ENCODE data around the gene CYB5A.

CYB5A gene, protein sequence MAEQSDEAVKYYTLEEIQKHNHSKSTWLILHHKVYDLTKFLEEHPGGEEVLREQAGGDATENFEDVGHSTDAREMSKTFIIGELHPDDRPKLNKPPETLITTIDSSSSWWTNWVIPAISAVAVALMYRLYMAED

DNA sequence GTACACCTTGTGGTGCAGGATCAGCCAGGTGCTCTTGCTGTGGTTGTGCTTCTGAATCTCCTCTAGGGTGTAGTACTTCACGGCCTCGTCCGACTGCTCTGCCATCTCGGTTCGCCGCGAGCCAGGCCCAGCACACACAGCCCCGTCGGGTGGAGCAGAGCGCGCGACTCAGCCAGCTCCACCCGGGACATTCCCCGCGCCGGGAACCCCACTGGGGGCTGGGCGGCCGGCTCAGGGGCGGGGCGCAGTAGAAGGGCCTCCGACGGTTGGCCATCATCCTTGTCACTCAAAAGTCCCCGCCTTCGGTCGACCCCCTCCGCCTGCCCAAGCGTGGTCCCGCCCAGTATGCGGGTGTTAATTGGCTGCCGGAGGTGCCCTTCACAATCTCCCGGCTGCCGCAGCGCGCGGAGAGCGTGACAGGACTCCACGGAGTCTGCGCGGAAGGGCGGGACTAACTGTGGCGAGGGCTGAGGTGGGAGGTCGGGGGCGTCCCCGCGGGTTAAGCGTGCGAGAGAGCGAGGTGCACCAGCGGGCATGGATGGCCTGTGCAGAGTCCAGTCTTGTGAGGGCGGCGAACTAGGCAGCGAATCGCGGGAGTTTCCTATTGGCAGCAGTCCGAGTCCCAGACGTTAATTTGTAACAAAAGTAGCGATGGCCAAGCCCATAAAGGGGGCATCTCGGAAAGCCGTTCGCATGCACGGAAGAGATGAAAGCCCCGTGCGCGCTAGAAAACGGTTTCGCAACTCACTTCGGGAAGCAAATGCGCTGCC, at the start of gene CYB5A:
Gene CYB5A, minus strand, starts transcription at position 193 of the 770 bp plus-strand sequence. Its CDS starts 88 bp downstream, at position 105.
- in situ Hi-C loops (cut with MboI; ENCODE audit: low sequenced_read_pairs), result no loop called here

DNA sequence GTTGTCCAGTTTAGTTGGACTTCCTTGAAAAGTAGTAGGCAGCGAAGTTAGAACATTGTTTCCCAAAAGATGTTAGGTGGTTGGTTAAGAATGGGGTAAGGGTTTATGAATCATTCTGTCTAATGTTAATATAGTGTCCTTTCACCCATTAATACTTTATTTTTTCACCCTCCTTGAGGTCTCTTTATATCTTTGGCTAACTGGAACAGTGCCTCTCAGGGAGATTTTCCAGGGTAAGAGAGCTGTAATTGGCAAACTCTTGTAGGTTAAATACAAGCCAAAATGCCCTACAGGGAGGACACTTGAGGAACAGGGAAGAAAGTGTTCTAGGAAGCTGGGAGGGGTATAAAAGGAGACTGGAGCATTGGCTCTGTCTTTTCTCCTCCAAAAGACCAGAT, 46.1 kb upstream of the CYB5A start:
- in situ Hi-C loops (cut with MboI; ENCODE audit: low sequenced_read_pairs), result loop anchor here (25.0 kb wide), 1 partner anchor 151 kb away; no protein-coding TSS in a partner anchor

DNA sequence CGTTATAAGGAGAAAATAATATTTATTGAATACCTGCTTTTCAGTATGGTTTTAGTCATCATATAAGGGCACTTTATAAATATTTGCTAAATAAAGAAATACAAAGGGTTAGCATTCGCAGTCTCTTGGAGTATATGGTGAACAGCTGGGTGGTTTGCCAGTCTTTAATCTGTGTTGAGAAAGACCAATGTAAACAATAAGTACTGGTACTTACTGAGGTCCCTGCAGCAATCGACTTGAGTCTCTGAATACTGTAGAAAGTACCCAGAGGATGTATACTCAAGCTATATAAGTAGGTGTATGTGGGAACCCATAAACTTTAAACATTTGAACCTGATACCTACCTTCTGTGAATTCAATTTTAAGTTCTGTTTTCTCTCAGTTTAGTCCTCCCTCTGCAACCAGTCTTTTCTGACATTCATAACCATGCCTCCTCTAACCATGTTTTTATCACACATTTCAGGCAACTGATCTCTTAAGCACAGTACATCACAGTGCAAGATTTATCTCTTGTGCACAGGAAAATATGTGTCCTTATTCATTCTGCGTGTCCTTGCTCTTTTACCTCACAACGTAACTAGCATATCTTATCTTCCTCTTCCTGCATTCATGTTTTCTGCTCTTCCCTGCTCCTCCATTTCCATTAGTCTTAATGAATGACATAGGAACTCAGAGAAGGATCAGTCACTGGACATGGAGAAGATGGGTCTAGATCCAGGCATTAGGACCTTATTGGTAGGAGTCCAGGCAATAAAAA, 45.6 kb upstream of the CYB5A start:
- in situ Hi-C loops (cut with MboI; ENCODE audit: low sequenced_read_pairs), result loop anchor here (25.0 kb wide), 1 partner anchor 150 kb away; no protein-coding TSS in a partner anchor

DNA sequence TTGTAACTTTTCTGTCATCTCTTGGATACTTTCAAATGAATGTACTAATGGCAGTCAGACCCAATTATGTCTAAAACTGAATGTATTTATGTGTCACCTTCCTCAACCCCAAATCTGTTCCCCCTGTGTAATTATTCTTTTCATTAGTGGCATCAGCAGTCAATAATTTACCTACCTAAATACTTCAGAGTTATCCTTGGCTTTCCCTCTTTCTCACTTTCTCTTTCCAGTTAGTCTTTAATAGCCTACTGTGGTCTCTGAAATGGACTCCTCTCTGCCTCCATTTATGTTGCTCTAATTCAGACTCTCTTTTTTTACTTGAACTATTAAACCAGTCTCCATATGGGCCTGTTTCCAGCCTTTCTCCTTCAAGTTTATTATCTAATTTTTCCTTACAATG, 44.9 kb upstream of the CYB5A start:
- in situ Hi-C loops (cut with MboI; ENCODE audit: low sequenced_read_pairs), result loop anchor here (25.0 kb wide), 1 partner anchor 149 kb away; no protein-coding TSS in a partner anchor

DNA sequence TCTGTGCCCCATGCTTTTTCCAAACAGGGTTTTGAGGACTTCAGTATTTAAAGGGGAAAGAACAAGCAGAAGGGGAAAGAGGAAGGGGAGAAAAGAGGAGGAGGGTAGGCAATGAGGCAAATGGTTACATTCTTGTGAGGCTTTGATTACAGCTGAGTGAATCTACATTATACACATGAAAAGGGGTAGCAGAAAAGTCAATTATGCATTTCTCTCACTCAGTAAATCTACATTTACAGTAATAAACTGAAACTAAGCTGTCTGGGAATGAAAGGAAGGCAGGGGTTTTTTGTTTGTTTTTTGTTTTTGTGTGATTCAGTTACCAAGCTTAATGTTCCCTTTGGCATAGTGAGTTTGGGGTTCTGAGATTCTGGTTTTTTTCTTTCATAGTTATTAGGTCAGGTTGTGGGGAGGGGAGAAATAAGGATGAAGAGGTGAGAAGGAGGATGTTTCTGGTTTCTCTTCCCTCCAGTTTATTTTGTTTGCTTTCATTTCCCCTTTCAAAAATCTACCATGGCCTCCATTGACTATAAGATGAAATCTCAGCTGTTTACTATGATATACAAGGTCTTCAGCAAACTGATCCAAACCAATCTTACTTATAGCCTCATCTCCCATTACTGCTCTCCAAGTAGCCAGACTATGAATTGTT, 42.6 kb upstream of the CYB5A start:
- in situ Hi-C loops (cut with MboI; ENCODE audit: low sequenced_read_pairs), result loop anchor here (25.0 kb wide), 1 partner anchor 147 kb away; no protein-coding TSS in a partner anchor

DNA sequence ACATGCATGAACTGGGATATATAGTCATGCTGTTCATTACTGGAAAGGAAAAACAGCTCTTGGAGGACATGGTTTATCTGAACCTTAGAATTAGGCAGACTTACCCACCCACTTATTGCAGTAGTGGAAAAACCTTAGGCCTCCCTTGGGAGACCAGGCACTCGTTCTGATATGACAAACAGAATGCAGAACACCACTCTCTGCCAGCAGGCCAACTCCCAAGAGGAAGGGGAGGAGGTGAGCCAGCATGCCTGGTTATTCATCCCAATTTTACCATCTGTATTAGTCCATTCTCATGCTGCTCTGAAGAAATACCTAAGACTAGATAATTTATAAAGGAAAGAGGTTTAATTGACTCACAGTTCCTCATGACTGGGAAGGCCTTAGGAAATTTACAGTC, 41.3 kb upstream of the CYB5A start:
- in situ Hi-C loops (cut with MboI; ENCODE audit: low sequenced_read_pairs), result loop anchor here (25.0 kb wide), 1 partner anchor 146 kb away; no protein-coding TSS in a partner anchor

DNA sequence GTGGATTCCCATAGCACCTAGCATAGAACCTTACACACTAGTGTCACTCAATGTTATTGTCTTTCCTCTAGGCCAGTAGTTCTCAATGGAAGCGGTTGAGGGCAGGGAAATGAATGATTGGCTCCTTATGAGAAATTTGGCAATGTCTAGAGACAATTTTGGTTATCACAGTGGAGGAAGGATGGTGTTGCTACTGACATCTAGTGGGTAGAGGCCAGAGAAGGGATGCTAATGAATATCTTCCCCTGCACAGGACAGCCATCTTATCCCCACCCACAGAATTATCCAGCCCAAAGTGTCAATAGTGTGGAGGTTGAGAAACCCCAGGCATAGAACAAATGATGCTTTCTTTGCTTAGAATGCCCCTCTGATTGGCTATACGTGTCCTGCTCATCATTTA, 39.6 kb upstream of the CYB5A start:
- in situ Hi-C loops (cut with MboI; ENCODE audit: low sequenced_read_pairs), result loop anchor here (25.0 kb wide), 1 partner anchor 144 kb away; no protein-coding TSS in a partner anchor

DNA sequence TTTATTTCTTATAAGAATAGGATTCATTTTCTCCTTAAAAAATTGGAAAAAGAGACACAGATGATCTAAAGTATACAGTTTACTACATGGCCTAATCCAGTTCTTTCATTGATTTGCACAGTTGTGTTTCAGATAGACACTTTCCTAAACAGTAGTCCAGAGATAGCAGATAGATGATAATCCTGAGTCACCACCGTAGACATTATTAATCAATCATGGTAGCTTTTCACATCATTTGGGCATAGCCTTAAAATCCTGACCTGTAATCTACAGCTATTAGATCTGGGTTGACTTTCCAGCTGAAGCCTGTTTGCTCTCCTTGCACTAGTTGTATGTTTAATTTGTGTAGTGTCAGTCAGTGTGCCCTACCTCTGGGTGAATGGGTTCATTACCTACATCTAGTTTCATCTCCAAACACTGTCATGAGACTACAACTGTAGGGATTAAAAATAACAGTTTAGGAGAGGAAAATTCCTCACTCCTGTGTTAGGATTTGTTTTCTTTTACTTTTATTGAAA, 38.0 kb upstream of the CYB5A start:
- in situ Hi-C loops (cut with MboI; ENCODE audit: low sequenced_read_pairs), result loop anchor here (25.0 kb wide), 1 partner anchor 142 kb away; no protein-coding TSS in a partner anchor

DNA sequence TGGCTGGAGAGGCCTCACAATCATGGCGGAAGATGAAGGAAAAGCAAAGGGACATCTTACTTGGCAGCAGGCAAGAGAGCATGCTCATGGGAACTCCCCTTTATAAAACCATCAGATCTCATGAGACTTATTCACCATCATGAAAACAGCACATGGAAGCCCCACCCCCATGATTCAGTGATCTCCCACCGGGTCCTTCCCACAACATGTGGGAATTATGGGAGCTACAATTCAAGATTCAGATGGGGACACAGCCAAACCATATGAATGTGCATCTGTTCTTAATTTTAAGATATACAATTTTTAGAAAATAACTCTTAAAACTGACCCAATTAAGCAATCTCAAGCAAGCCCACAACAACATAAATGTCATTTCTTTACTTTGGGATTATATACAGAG, 36.4 kb upstream of the CYB5A start:
- in situ Hi-C loops (cut with MboI; ENCODE audit: low sequenced_read_pairs), result loop anchor here (25.0 kb wide), 1 partner anchor 141 kb away; no protein-coding TSS in a partner anchor

DNA sequence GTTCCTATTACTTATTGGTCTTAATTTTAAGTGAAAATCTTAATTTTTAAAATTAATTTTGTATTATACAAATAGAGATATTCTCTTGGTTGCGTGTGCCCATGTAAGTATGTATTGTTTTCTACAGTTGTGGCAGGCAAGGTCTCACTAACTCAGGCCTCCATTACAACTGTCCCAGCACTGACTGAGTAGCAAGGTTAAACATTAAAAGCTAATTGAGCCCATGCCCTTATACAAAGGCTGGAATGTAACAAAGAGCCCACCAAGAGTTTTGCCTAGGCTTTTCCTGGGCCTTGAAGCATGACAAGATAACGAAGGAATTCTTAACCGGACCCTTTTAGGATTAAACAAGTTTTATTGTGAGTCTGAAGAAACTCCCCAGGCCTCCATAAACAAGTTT, 35.0 kb upstream of the CYB5A start:
- in situ Hi-C loops (cut with MboI; ENCODE audit: low sequenced_read_pairs), result loop anchor here (25.0 kb wide), 1 partner anchor 139 kb away; no protein-coding TSS in a partner anchor

DNA sequence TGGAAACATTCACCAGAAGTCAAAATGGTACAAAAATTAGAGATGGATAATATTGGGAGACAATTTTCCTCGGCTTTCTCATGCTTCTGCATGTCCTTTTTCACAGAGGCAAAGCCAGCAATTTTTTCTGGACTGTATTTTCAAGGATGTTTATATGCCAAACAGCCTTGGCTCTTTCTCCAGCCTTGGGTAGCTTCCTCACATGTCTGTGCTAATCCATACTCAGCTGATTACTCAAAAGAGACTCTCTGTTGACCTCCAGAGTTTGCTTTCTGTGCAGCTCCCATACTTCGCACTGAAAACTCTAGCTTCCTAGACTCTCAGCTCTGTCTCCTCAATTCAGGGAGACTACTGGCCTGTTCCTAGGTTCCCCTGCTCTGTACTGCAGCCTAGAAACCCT, 34.5 kb upstream of the CYB5A start:
- in situ Hi-C loops (cut with MboI; ENCODE audit: low sequenced_read_pairs), result loop anchor here (25.0 kb wide), 1 partner anchor 139 kb away; no protein-coding TSS in a partner anchor

DNA sequence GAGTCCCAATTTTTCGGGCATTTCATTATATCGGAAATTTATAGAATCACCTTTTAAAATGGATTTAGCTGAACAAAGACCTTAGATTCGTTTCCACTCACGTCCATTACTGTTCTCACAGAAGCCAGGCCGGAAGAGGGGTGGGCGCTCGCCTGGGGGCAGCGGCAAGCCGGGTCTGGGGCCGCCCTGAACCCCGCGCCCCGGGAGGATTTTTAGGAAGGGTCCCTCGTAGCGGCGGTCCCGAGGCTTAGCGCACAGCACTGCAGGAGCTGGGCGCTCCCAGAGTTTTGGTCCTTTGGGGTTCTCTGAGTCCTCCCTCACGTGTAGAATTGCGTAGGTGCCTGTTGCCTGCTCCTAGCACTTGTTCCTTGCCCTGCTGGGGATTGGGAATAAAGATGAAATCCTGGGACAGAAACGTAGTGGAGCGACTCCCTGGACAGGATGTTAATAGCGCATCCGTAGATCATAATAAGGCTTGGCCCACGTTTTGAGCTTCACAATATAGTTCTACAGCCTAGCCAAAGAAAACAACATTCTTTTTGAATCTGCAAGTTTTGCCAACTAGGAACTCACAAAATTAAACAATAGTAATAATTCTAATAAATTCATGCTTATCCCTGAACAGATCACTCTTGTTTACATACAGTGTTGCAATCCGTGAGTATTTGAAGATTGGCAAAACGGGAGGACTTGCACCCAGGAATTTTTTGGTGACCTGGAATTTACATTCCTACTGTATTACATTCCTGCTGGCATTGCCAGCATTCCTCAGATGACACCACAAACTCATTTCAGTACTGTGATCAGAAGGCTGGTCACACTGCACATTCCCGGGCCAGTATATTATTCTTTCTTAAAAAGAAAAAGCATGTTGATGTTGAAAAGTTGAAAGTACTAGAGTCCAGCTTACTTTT, 24.8 kb upstream of the CYB5A start:
- in situ Hi-C loops (cut with MboI; ENCODE audit: low sequenced_read_pairs), result no loop called here

DNA sequence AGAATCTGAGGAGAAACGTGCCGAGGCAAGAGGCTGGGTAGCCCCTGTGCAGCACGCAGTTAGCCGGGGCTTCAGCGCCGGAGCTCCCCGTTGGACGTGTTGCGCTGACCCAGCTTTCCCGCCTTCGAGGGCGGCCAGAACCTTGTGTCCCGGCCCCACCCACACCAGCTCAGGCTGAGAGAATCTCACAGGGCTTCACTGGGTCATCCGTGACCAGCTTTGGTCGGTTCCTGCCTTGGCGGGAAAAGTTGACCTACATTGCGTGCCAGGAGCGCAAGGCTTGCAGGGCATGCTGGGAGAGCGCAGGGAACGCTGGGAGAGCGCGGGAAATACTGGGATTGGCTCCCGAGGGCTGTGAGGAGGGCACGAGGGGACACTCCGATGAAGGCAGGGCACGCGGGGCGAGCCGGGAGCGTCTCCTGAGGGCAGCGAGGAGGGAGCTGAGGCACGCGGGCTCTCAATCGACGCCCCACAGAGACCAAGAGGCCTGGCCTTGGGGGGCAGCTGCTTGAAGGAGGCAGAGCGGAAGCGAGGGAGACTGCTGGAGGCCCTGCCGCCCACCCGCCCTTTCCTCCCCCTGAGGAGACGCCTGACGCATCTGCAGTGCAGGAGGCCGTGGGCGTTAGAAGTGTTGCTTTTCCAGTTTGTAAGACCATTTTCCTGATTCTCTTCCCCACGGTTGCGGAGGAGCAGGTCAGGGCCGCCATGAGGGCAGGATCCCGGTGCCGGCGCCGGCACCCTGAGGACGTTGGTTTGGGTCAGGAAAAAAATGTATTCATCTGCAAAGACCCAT, 23.9 kb upstream of the CYB5A start, which contains the start of gene C18orf63:
Gene C18orf63, plus strand, starts transcription at position 376 of the 793 bp plus-strand sequence. CDS start 2,027 bp downstream, outside the sequence.
- in situ Hi-C loops (cut with MboI; ENCODE audit: low sequenced_read_pairs), result no loop called here

DNA sequence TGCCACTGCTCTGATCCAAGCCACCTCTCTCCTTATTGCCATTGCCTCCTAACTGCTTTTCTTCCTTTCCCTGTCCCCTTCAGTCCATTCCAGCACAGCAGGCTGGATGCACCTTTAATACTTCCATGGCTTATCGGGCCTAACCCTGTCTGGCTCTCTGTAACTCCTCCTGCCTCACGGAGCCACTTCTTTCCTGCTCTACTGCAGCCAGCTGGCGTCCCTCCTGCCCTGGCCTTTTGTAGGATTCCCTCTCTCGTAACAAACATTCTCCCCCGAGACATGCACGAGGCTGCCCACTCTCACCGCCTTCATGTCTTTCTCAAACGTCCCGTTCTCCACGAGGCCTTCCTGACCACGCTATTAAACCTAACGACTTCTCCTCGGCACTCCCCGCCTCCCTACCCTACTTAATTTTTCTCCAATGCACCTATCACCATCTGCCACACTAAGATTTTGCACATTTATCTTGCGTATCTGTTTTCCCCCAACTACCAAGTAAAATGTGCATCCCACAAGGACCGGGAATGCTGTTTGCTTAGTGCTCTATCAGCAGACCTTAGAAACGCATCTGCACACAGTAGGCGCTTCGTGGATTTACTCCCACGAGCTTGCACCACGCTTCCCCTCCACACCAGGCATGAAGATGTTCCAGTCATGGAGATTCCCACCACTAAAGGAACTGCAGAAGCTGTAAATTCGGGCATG, 23.1 kb upstream of the CYB5A start:
- in situ Hi-C loops (cut with MboI; ENCODE audit: low sequenced_read_pairs), result no loop called here

DNA sequence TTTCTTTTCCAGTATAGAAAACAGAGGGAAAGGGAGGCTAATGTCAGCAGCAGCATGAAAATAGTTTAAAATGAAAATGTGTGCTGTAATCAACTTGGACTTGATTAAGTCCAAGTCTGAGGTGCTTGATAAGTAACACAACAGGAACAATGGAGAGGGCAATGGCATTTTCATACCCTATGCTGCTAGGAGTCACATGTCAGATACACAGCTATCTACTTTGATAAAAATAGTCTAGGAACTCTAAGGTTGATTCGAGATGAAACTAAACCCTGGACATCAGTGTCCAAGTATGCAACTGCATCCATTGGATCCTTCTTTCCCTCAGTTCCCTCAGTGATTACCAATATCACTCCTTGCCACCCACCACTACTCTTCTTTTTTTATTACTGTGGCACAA, 19.2 kb upstream of the CYB5A start:
- in situ Hi-C loops (cut with MboI; ENCODE audit: low sequenced_read_pairs), result no loop called here

DNA sequence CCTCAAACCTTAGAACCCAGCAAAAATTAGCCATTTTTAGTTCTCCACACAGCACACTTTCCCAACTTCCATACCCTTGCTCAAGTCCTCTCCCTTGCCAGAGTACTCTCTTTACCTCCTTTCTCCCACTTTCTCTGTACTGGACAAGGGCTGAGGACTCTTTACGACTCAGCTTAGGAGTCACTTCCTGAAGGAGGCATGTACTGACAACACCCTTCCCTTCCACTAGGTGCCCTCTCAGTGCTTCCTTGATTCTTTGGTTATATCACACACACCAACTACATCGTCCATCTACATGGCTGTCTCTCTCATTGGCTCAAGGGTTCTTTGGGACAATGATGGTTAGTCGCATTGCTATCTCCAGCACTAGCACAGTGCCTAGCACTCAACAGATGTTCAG, 18.6 kb upstream of the CYB5A start:
- in situ Hi-C loops (cut with MboI; ENCODE audit: low sequenced_read_pairs), result no loop called here

DNA sequence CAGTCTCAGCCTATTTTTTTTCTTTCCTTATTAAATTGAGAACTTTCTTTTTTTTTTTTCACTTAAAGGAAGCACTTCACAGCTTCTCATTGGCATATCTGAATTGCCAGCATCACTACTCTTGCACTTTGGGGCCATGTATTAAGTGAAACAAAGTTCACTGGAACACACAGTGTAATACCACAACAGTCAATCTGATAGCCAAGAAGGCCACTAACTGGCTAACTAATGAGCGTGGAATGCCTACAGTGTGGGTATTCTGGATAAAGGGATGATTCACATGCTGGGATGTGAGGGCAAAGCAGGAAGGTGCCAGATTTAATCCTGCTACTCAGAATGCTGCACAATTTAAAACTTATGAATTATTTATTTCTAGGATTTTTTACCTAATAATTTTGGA, 12.2 kb upstream of the CYB5A start:
- in situ Hi-C loops (cut with MboI; ENCODE audit: low sequenced_read_pairs), result no loop called here

DNA sequence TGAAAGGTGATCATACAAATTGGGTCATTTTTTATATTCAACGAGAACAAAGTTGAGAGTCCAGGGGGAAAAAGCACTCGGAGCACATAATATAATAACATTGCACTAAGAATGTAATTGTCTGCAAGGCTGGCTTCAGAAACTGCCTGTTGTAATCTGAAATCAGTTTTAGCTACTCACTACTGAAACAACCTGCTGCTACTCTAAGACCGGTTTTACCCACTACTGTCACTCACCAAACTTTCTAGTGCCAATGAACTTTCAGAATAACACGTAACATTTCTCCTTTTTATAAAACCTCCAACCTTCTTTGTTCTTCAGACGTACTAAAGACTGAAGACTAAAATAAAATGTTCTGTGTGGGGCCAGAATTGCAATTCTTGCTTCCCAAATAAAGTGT, 11.5 kb upstream of the CYB5A start:
- in situ Hi-C loops (cut with MboI; ENCODE audit: low sequenced_read_pairs), result no loop called here
